Kidney (tissue), 14 donors: ENCODE data around the gene FCER1G. TPM values are rescaled to one million over a fixed set of nuclear protein-coding genes. Genes with fewer than 3 reads are reported as not detected.

ENCODE experiments used
- DNase-seq, 5 donors: peaks; one replicate each; pipeline ENCODE4 v3.0.0-alpha.2; 2013 to 2020
- FAIRE-seq: peaks from 2 replicates; lab custom pipeline; 2012; peaks lifted over from hg19 to GRCh38; lab: Jason Lieb, UNC
- H3K27ac ChIP-seq, 2 donors: one replicate each; pipeline ENCODE4 v1.7.0; 2013; ENCODE audit warnings: low read depth in 2 of 2, low read length in 2 of 2, inconsistent platforms in 1 of 2
- H3K27me3 ChIP-seq: one replicate; pipeline ENCODE4 v1.7.1; 2013; ENCODE audit warnings: low read length, inconsistent platforms; ENCODE audit not compliant: control insufficient read depth, insufficient read depth
- H3K36me3 ChIP-seq, 3 donors: one replicate each; pipeline versions ENCODE4 v1.7.0 to v1.7.1; 2013; ENCODE audit warnings: low read length in 3 of 3, control low read depth in 1 of 3, inconsistent platforms in 1 of 3; ENCODE audit not compliant: insufficient read depth in 3 of 3, control insufficient read depth in 2 of 3
- H3K4me1 ChIP-seq, 3 donors: one replicate each; pipeline versions ENCODE4 v1.7.0 to v1.7.1; 2013; ENCODE audit warnings: low read length in 3 of 3, inconsistent platforms in 1 of 3, low read depth in 1 of 3; ENCODE audit not compliant: control insufficient read depth in 2 of 3, insufficient read depth in 2 of 3
- H3K4me3 ChIP-seq, 3 donors: one replicate each; pipeline versions ENCODE4 v1.7.0 to v1.8.1; 2013; ENCODE audit warnings: low read length in 3 of 3, control low read depth in 1 of 3, inconsistent platforms in 1 of 3
- H3K9ac ChIP-seq, 3 donors: one replicate each; pipeline versions ENCODE4 v1.7.0 to v1.7.1; 2013; ENCODE audit warnings: low read length in 3 of 3, control low read depth in 1 of 3, inconsistent platforms in 1 of 3
- H3K9me3 ChIP-seq, 3 donors: one replicate each; pipeline versions ENCODE4 v1.7.0 to v1.7.1; 2013; ENCODE audit warnings: low read length in 3 of 3, control low read depth in 1 of 3, inconsistent platforms in 1 of 3; ENCODE audit not compliant: control insufficient read depth in 2 of 3, insufficient read depth in 1 of 3
- CTCF ChIP-seq: IDR thresholded peaks from 3 replicates; pipeline ENCODE4 v1.5.1; 2012; ENCODE audit warnings: mild to moderate bottlenecking, moderate library complexity, borderline replicate concordance; ENCODE audit not compliant: insufficient read depth; ENCODE audit errors: extremely low read depth
- intact Hi-C: fragments of 100-400 bp; cut with DNase I; formaldehyde crosslinking; loops from one replicate; pipeline ENCODE4 v1.11.1; 2022
- polyA plus RNA-seq: library from polyadenylated mRNA; stranded (reverse); fragments of 350-450 nt; fragmentation: Illumina TruSeq; extraction: RNeasy Lipid Tissue Mini Kit (QIAGEN cat#74804); gene quantifications from one replicate; pipeline ENCODE4 v1.2.3, GENCODE V29; 2014; ENCODE audit warnings: low read depth, low replicate concordance; ENCODE audit not compliant: insufficient read depth
- total RNA-seq: library from RNA; stranded (reverse); fragmentation: NEBNext Ultra II Directional; extraction: Animal tissue kit (Norgen Biotek cat#: 25700); gene quantifications from one replicate; pipeline ENCODE4 v1.2.1, GENCODE V29; 2021
- donor health status: control.
- donor health status: control.
- donor health status: control.
- donor health status: control.
- donor health status: control.
- donor health status: DM: yes; HTN: yes; CAD: no.
- donor health status: Normal renal cell carcinoma (clear cell type).

Gene FCER1G
- total and polyA plus RNA-seq, 2 donors from 2014 or later, result 38.9 to 43.4 TPM

- FAIRE-seq (no peak), DNase-seq (peak in 1 of 5 donors; percentile 71)
- no peak for TF ChIP-seq CTCF
- Histone ChIP-seq H3K9me3 (no peaks in the 10 kb centered on the region), H3K36me3 (peaks cover 0 to 14% (median 3%) of the 10 kb centered on the region in 3 donors), H3K4me3 (no peak overlapping the region), H3K27me3 (no peaks in the 10 kb centered on the region), H3K9ac (peak overlapping the region in 1 of 3 donors; percentile 57), H3K27ac (peak overlapping the region; percentile 99), H3K4me1 (peaks cover 0 to 42% (median 37%) of the 10 kb centered on the region in 3 donors)
- intact Hi-C loops, result no loop called here
Observed at GRCh38 chr1:161200421-161200991, 14.6 kb upstream of the FCER1G start.

- no peaks in the 10 kb centered on the region for H3K27me3 ChIP-seq
- peak overlapping the region; percentile 99 for H3K27ac ChIP-seq
- peaks cover under 1 to 20% (median 3%) of the 10 kb centered on the region in 3 donors for H3K36me3 ChIP-seq
- no peaks in the 10 kb centered on the region for H3K9me3 ChIP-seq
- DNase-seq (peak in 2 of 5 donors; percentile 73 to 88), FAIRE-seq (no peak)
- peaks cover 0 to 42% (median 38%) of the 10 kb centered on the region in 3 donors for H3K4me1 ChIP-seq
- peak overlapping the region in 2 of 3 donors; percentile 67 to 98 for H3K4me3 ChIP-seq
- H3K9ac ChIP-seq, result peak overlapping the region in 2 of 3 donors; percentile 74 to 99
- no peak for TF ChIP-seq CTCF
- intact Hi-C loops, result no loop called here
Observed at GRCh38 chr1:161200992-161201835, 13.9 kb upstream of the FCER1G start.

GRCh38 chr1:161201836-161202712, 13.0 kb upstream of the FCER1G start, which contains the start of gene NDUFS2:
NDUFS2 (plus strand) TSS chr1:161202367; CDS start chr1:161202386, 19 bp downstream.
- DNase-seq, result peak; percentile 98 to 100 (median 99)
- no peak for TF ChIP-seq CTCF
- peak within 1 kb of the TSS; percentile 99 for H3K27ac ChIP-seq
- peaks cover 4 to 29% (median 8%) of the 10 kb centered on the region in 3 donors for H3K36me3 ChIP-seq
- H3K9ac ChIP-seq, result peak within 1 kb of the TSS; percentile 93 to 99 (median 93)
- peaks cover 0 to 47% (median 38%) of the 10 kb centered on the region in 3 donors for H3K4me1 ChIP-seq
- no peaks in the 10 kb centered on the region for H3K9me3 ChIP-seq
- H3K27me3 ChIP-seq, result no peaks in the 10 kb centered on the region
- peak within 1 kb of the TSS; percentile 96 to 98 (median 98) for H3K4me3 ChIP-seq
- intact Hi-C loops, result no loop called here
- FAIRE-seq, result peak; percentile 88
